ENCODE measurements around the gene TMEM161A.
"Not testable (repeated sequence)": the region's sequence is repeated elsewhere in the genome, so short reads cannot be mapped to it uniquely, and the experiment has no call there.

The TMEM161A gene

DNA sequence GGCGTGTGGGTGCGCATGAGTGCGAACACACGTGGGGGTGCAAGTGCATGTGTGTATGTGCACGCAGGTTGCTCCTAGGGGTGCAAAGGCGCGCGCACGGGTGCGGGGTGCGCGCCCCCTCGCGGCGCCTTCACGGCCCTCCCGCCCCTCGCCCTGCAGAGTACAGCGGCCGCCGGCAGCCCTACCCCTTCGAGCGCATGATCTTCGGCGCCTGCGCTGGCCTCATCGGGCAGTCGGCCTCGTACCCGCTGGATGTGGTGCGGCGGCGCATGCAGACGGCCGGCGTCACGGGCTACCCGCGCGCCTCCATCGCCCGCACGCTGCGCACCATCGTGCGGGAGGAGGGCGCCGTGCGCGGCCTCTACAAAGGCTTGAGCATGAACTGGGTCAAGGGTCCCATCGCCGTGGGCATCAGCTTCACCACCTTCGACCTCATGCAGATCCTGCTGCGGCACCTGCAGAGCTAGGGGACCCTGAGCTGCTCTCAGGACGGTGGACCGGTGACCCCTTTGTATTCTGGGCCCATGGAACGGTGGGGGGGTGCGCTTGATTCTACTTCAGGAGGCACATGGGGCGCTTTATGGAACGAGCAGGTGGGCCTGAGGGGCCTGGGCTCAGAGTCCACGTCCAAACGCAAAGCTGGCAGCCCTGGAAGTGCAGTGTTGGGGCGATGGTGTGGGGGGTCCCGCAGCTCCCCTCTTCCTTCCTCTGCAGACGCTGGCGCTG, 27.7 kb downstream of the TMEM161A start:
- TF ChIP-seq, protein P1, sequence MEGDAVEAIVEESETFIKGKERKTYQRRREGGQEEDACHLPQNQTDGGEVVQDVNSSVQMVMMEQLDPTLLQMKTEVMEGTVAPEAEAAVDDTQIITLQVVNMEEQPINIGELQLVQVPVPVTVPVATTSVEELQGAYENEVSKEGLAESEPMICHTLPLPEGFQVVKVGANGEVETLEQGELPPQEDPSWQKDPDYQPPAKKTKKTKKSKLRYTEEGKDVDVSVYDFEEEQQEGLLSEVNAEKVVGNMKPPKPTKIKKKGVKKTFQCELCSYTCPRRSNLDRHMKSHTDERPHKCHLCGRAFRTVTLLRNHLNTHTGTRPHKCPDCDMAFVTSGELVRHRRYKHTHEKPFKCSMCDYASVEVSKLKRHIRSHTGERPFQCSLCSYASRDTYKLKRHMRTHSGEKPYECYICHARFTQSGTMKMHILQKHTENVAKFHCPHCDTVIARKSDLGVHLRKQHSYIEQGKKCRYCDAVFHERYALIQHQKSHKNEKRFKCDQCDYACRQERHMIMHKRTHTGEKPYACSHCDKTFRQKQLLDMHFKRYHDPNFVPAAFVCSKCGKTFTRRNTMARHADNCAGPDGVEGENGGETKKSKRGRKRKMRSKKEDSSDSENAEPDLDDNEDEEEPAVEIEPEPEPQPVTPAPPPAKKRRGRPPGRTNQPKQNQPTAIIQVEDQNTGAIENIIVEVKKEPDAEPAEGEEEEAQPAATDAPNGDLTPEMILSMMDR (conservative IDR thresholded peaks at IDR 0.05; ENCODE audit: low read depth, low read length): peak; percentile 26
- H3K4me3 ChIP-seq (ENCODE audit: low read depth, low read length): peak overlapping the region; percentile 32
- peak; percentile 27 for DNase-seq (ENCODE audit: low read depth)

DNA sequence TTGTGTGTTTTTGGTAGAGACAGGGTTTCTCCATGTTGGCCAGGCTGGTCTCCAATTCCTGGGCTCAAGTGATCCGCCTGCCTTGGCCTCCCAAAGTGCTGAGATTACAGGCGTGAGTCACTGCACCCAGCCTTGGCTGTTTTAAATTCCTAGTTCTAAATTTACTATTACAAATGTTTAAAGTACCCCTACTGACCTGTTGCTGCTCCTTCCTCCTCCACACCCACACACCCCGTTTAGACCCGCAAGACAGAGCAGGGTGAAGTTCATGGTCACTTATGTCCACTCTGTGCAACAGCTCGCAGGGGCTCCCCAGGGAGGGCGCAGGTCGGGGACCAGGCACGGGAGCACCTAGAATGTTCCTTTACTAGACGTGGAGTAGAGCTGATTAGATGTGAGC, 28.7 kb downstream of the TMEM161A start:
- no peak overlapping the region for H3K4me3 ChIP-seq (ENCODE audit: low read depth, low read length)
- TF ChIP-seq, protein P1 (conservative IDR thresholded peaks at IDR 0.05; ENCODE audit: low read depth, low read length): no peak
- peak; percentile 28 for DNase-seq (ENCODE audit: low read depth)

DNA sequence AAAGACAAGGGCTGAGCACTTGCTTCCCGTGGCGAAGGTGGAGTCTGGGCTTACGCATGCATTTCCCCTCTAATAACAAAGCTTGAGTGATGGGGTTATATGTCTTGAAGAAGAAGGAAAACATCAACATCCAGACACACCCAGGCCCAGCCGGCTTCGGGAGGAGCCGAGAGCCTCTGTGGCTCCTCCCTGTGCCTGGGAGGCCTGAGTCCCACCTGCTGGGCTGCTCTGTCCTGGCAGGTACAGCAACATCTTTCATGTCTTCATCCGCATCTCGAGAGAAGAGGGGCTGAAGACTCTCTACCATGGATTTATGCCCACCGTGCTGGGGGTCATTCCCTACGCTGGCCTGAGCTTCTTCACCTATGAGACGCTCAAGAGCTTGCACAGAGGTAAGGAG, 30.6 kb downstream of the TMEM161A start:
- TF ChIP-seq, protein P1 (conservative IDR thresholded peaks at IDR 0.05; ENCODE audit: low read depth, low read length): no peak
- DNase-seq (ENCODE audit: low read depth): no peak
- no peak overlapping the region for H3K4me3 ChIP-seq (ENCODE audit: low read depth, low read length)

DNA sequence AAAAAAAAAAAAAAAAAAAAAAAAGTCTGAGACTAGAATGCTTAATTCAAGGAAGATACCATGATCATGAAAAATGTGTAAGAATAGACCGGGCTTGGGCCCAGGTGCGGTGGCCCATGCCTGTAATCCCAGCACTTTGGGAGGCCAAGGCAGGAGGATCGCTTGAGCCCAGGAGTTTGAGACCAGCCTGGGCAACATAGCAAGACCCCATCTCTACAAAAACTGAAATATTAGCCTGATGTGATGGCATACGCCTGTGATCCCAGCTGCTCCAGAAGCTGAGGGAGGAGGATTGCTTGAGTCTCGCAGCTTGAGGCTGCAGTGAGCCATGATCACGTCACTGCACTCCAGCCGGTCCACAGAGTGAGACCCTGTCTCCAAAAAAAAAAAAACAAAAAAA, 31.3 kb downstream of the TMEM161A start:
- DNase-seq (ENCODE audit: low read depth); H3K4me3 ChIP-seq (ENCODE audit: low read depth, low read length): not testable (repeated sequence)

DNA sequence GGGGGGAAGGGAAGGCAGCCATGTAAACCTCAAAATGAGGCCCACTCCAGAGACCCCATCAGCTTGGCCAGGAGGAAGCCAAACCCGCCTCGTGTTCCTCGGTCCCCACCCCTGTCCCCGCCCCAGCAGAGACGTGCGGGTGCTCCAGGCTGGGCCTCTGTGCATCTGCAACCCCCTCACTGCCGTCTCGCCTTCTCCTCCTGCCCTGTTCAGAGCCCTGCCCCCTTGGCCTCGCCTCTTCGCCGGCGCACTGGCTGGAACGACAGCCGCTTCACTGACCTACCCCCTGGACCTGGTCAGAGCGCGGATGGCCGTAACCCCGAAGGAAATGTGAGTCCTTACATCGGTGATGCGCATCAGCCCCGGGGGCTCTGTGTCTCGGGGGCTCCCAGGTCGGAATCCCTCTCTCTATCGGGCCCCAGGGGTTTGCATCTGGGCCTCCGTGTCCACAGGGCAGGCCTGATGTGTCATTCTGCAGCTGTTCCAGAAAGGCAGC, 32.2 kb downstream of the TMEM161A start:
- TF ChIP-seq, protein P1 (conservative IDR thresholded peaks at IDR 0.05; ENCODE audit: low read depth, low read length): no peak
- peak; percentile 33 for DNase-seq (ENCODE audit: low read depth)
- peak overlapping the region; percentile 54 for H3K4me3 ChIP-seq (ENCODE audit: low read depth, low read length)

DNA sequence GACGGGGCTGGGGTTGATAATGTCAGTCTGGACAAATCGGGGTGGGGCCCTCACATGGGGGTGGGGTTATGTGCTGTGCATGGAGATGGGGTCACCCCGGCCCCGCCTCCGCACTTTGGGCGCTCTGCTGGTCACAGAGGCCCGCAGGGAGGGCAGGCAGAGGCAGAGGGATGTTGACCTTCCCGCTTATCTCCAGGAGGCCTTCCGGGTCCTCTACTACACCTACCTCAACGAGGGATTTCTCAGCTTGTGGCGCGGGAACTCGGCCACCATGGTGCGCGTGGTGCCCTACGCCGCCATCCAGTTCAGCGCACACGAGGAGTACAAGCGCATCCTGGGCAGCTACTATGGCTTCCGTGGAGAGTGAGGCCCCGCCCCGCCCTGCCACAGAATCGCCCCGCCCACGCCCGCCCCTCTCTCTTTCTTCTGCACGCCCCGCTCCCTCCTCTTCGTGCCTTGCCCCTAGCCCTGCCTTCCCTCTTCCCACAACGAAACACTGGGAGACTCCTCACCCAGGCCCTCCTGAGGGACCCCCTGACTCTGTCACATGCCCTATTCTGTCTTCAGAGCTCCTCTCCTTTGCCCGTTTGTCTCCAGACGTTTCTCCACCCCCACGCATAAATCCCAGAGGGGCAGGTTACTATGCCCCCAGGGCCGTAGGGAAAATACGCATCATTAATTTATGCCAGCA, 32.8 kb downstream of the TMEM161A start:
- DNase-seq (ENCODE audit: low read depth): peak; percentile 69
- TF ChIP-seq, protein P1 (conservative IDR thresholded peaks at IDR 0.05; ENCODE audit: low read depth, low read length): no peak
- H3K4me3 ChIP-seq (ENCODE audit: low read depth, low read length): peak overlapping the region; percentile 54

DNA sequence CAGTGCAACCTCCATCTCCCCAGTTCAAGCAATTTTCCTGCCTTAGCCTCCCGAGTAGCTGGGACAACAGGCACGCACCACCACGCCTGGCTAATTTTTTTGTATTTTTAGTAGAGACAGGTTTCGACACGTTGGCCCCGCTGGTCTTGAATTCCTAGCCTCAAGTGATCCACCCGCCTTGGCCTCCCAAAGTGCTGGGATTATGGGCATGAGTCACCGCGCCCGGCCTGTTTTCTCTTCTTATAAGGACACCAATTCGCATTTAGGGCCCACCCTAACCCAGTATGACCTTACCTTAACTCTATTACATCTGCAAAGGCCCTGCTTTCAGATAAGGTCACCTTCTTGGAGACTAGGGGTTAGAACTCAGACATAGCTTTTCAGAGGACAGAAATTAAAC, 35.1 kb downstream of the TMEM161A start:
- TF ChIP-seq, protein P1 (conservative IDR thresholded peaks at IDR 0.05; ENCODE audit: low read depth, low read length): no peak
- H3K4me3 ChIP-seq (ENCODE audit: low read depth, low read length): no peak overlapping the region
- DNase-seq (ENCODE audit: low read depth): no peak

DNA sequence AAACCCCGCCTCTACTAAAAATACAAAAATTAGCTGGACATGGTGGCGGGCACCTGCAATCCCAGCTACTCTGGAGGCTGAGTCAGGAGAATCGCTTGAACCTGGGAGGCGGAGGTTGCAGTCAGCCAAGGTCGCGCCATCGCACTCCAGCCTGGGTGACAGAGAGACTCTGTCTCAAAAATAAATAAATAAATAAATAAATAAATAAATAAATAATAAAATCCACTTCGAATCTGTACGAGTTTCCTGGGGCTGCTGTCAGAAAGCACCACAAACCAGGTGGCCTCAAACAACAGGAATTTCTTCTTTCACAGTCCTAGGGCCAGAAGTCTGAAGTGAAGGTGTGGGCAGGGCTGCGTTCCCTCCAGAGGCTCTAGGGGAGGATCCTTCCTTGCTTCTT, 35.7 kb downstream of the TMEM161A start:
- H3K4me3 ChIP-seq (ENCODE audit: low read depth, low read length); DNase-seq (ENCODE audit: low read depth): not testable (repeated sequence)
